Measurements from ENCODE around the gene MAP2K1. TPM values are rescaled to one million over a fixed set of nuclear protein-coding genes. Genes with fewer than 3 reads are reported as not detected.

Gene MAP2K1
- total RNA-seq, 1 donor from 2014 or later, result 84.3 TPM

GRCh38 chr15:66424963-66425612, 38.4 kb downstream of the MAP2K1 start:
- TF ChIP-seq CTCF (conservative IDR thresholded peaks at IDR 0.05; ENCODE audit: low read depth, low read length), result no peak
- no peak overlapping the region for H3K4me3 ChIP-seq (ENCODE audit: low read depth, low read length)
- no peak for DNase-seq (ENCODE audit: low read depth)

GRCh38 chr15:66425837-66426236, 39.1 kb downstream of the MAP2K1 start:
- H3K4me3 ChIP-seq (ENCODE audit: low read depth, low read length), result no peak overlapping the region
- DNase-seq (ENCODE audit: low read depth), result no peak
- no peak for TF ChIP-seq CTCF (conservative IDR thresholded peaks at IDR 0.05; ENCODE audit: low read depth, low read length)

- TF ChIP-seq CTCF (conservative IDR thresholded peaks at IDR 0.05; ENCODE audit: low read depth, low read length), result no peak
- DNase-seq (ENCODE audit: low read depth), result no peak
- no peak overlapping the region for H3K4me3 ChIP-seq (ENCODE audit: low read depth, low read length)
Measured at GRCh38 chr15:66429117-66429516, 42.4 kb downstream of the MAP2K1 start.

- DNase-seq (ENCODE audit: low read depth), result no peak
- H3K4me3 ChIP-seq (ENCODE audit: low read depth, low read length), result no peak overlapping the region
- TF ChIP-seq CTCF (conservative IDR thresholded peaks at IDR 0.05; ENCODE audit: low read depth, low read length), result no peak
Measured at GRCh38 chr15:66429546-66429945, 42.8 kb downstream of the MAP2K1 start.

GRCh38 chr15:66430627-66431255, 44.0 kb downstream of the MAP2K1 start:
- DNase-seq (ENCODE audit: low read depth), result no peak

GRCh38 chr15:66433726-66434125, 47.0 kb downstream of the MAP2K1 start:
- no peak overlapping the region for H3K4me3 ChIP-seq (ENCODE audit: low read depth, low read length)
- no peak for TF ChIP-seq CTCF (conservative IDR thresholded peaks at IDR 0.05; ENCODE audit: low read depth, low read length)

More at GRCh38 chr15:66430627-66431255, 44.0 kb downstream of the MAP2K1 start:
- TF ChIP-seq CTCF (conservative IDR thresholded peaks at IDR 0.05; ENCODE audit: low read depth, low read length), result no peak
- H3K4me3 ChIP-seq (ENCODE audit: low read depth, low read length), result no peak overlapping the region

GRCh38 chr15:66440501-66440900, 53.8 kb downstream of the MAP2K1 start:
- no peak for TF ChIP-seq CTCF (conservative IDR thresholded peaks at IDR 0.05; ENCODE audit: low read depth, low read length)
- no peak for DNase-seq (ENCODE audit: low read depth)

More at GRCh38 chr15:66433726-66434125, 47.0 kb downstream of the MAP2K1 start:
- no peak for DNase-seq (ENCODE audit: low read depth)

More at GRCh38 chr15:66440501-66440900, 53.8 kb downstream of the MAP2K1 start:
- no peak overlapping the region for H3K4me3 ChIP-seq (ENCODE audit: low read depth, low read length)

Data from epithelial cell of proximal tubule (primary cell).